GM13976 (cell line): ENCODE measurements around the gene AKT1S1.

ENCODE experiments used
- DNase-seq: peaks from one replicate; pipeline ENCODE4 v3.0.0; 2012; ENCODE audit warnings: low spot score
- CTCF ChIP-seq: IDR thresholded peaks from 2 replicates; pipeline ENCODE4 v1.5.1; 2012; ENCODE audit warnings: borderline replicate concordance, mild to moderate bottlenecking; ENCODE audit not compliant: insufficient read depth; ENCODE audit errors: extremely low read depth, missing control alignments, control extremely low read depth
- in situ Hi-C: fragments of 300-500 bp; cut with MboI; formaldehyde crosslinking; loops from one replicate; pipeline ENCODE4 v1.12.0; 2022; ENCODE audit warnings: low sequenced_read_pairs, mixed read lengths, inconsistent platforms; ENCODE audit not compliant: unreplicated experiment

AKT1S1 gene

GRCh38 chr19:49881186-49881585 lies 4.0 kb upstream of the AKT1S1 start:
- DNase-seq = no peak
- in situ Hi-C loops = no loop called here

DNA sequence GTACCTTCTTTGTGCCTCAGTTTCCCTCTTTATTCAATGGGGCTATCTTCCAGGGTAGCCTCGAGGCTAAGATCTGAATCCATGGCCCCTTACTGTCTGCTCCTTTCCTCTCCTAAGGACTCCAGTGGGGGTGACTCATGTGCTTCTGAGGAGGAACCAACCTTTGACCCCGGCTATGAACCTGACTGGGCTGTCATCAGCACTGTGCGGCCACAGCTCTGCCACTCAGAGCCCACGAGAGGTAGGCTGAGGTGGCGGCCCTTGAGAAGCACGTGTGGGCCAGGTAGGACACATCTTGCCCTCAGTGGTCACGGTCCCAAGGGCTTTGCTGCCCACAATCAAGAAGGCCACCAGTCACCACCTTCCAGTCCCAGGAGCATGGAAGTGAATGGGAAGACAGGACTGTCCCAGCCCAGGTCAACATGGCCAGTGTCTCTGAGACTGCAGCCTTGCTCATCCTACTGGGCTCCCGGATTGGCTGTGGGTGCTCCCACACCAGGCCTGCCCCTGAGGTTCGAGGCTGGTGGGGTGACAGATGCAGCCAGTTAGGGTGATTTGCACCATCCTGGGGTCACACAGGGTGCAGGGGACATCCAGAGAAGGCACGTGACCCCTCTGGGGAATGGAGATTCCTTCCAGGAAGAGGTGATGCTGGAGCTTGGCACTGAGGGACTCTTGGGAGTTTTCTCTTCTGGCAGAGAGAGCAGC lies 3.2 kb upstream of the AKT1S1 start:
- in situ Hi-C loops = no loop called here
- TF ChIP-seq CTCF = no peak
- no peak for DNase-seq

More at GRCh38 chr19:49881186-49881585, 4.0 kb upstream of the AKT1S1 start:
- no peak for TF ChIP-seq CTCF

- no peak for DNase-seq
- in situ Hi-C loops = no loop called here
- TF ChIP-seq CTCF = no peak
Observed at GRCh38 chr19:49879243-49879963, 2.2 kb upstream of the AKT1S1 start.

DNA sequence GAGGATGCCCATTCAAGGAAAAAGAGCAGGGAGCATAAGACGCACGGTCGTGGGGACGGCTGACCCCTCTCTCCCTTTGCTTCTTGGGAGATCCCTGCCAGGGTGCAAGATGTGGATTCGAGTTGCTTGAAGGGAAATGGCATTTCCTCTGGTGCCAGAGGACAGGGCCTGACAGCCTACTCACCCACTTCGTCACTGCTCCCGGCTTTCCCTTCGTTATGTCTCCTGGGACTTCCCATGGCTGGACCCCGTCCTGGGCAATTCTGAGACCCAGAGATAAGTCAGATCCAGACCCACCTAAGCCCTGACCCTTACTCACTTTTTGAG lies 1.6 kb upstream of the AKT1S1 start:
- DNase-seq = no peak
- in situ Hi-C loops = no loop called here
- no peak for TF ChIP-seq CTCF

DNA sequence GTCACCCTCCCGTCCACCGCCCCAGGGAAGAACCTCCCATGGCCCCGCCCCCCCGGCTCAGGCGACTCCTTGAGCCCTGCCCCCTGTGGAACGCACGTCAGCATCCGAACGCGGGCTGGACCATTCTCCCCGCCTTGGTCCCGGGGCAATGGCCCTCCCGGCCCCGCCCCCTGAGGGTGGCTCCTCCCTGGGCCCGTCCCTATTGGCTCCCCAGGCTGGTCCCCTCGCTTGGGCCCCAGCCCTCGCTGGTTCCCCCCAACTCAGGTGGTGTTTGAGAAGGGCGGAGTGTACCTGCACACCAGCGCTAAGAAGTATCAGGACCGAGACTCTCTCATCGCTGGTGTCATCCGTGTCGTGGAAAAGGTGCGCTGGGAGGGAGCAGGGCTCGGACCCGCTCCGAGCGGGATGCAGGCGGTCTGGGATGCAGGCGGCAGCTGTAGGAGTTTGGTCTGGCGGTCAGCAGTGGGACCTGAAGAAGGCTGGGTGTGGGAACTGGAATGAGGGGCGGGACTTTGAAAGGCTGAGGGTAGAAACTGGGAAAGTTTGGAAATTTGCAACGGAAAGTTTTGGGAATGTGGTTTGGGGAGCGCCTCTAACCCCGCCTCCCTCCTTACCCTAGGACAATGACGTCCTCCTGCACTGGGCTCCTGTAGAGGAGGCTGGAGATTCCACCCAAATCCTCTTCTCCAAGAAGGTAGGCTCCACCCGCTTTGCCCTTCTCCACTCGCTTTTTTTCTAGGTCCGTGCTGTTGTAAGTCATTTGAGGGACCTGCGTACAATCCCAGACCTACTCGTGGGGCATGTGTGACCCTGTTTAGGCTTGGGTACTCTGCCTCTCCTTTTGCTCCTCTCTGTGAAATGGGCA lies 956 bp upstream of the AKT1S1 start:
- no peak for TF ChIP-seq CTCF
- in situ Hi-C loops = no loop called here
- DNase-seq = peak; percentile 98

- TF ChIP-seq CTCF = no peak
- peak; percentile 89 for DNase-seq
- in situ Hi-C loops = no loop called here
Observed at GRCh38 chr19:49876422-49877019, 634 bp downstream of the AKT1S1 start.
